Pancreas (tissue), 10 donors: ENCODE results near the gene IL1RL2. TPM values are rescaled to one million over a fixed set of nuclear protein-coding genes. Genes with fewer than 3 reads are reported as not detected.

Source experiments
- ATAC-seq, 4 donors: fragments of 200-7000 bp; cut with Tn5 transposase; one replicate each; pipeline versions ENCODE4 v1.8.0 to v1.9.1; 2020; ENCODE audit warnings: mild to moderate bottlenecking in 4 of 4, moderate library complexity in 4 of 4
- DNase-seq, 6 donors: peaks; one replicate each; pipeline ENCODE4 v3.0.0-alpha.2; 2020
- FAIRE-seq: peaks from 2 replicates; lab custom pipeline; 2012; peaks lifted over from hg19 to GRCh38; lab: Jason Lieb, UNC
- H3K27ac ChIP-seq, 4 donors: fragments of 200-600 bp; sonication (generic); 1 replicate in 3 of 4; 2 replicates in 1 of 4; pipeline versions ENCODE4 v1.5.0 to v1.8.0; 2020
- H3K27me3 ChIP-seq, 4 donors: fragments of 200-600 bp; one replicate each; pipeline ENCODE4 v1.8.0; 2021
- H3K36me3 ChIP-seq, 3 donors: fragments of 200-600 bp; sonication (generic) in 1 of 3; one replicate each; pipeline versions ENCODE4 v1.5.0 to v1.8.0; 2020 to 2021
- H3K4me1 ChIP-seq, 3 donors: fragments of 200-600 bp; one replicate each; pipeline ENCODE4 v1.8.0; 2021
- H3K4me3 ChIP-seq, 4 donors: fragments of 200-600 bp; sonication (generic) in 2 of 4; one replicate each; pipeline versions ENCODE4 v1.5.0 to v1.8.0; 2020 to 2021
- H3K9me3 ChIP-seq, 4 donors: fragments of 200-600 bp; one replicate each; pipeline ENCODE4 v1.8.0; 2021
- WGBS, 2 donors: extraction: QIAGEN DNeasy Blood & Tissue Kit; methylation state at CpG; one replicate each; pipeline ENCODE4 v1.1.7; 2013; 5-methylcytosine and 5-hydroxymethylcytosine counted together
- intact Hi-C, 3 donors: fragments of 100-400 bp; cut with DNase I; formaldehyde crosslinking; loops; one replicate each; pipeline versions ENCODE4 v1.11.1 to v1.14.2; 2022
- polyA plus RNA-seq, 2 donors: library from polyadenylated mRNA; stranded (reverse); fragments of 200-250 nt; gene quantifications; one replicate each; pipeline ENCODE4 v1.2.3, GENCODE V29; 2013
- total RNA-seq, 6 donors: library from RNA; stranded (reverse); fragmentation: NEBNext Ultra II Directional in 4 of 6; extraction: Animal tissue kit (Norgen Biotek cat#: 25700) in 4 of 6; gene quantifications; one replicate each; pipeline versions ENCODE4 v1.2.1 to v1.2.4, GENCODE V29; 2021 to 2023
- TF ChIP-seq, protein P1 (sequence below), 4 donors: fragments of 200-600 bp; sonication (generic) in 3 of 4; IDR thresholded peaks; one replicate each; pipeline versions ENCODE4 v1.5.0 to v1.8.0; 2021; ENCODE audit warnings: antibody characterized with exemption in 4 of 4
- donor health status: healthy with polysubstance abuse.
- donor health status: DM: no; HTN: no; CAD: no; lungs with moderate emphysema.
- donor health status: DM: no; HTN: no; CAD: no.
- donor health status: control.
- donor health status: control.
- donor health status: Bipolar disorder and iron deficiency.
- donor health status: DM: yes; HTN: yes; CAD: no.
- donor health status: DM: no; HTN: no; CAD: no.
- donor health status: DM: no; HTN: no; CAD: no.
- donor health status: DM: yes; HTN: yes; CAD: no.

IL1RL2 gene
- total and polyA plus RNA-seq, 8 donors, result 0.12 to 1.2 (median 0.34) TPM

DNA sequence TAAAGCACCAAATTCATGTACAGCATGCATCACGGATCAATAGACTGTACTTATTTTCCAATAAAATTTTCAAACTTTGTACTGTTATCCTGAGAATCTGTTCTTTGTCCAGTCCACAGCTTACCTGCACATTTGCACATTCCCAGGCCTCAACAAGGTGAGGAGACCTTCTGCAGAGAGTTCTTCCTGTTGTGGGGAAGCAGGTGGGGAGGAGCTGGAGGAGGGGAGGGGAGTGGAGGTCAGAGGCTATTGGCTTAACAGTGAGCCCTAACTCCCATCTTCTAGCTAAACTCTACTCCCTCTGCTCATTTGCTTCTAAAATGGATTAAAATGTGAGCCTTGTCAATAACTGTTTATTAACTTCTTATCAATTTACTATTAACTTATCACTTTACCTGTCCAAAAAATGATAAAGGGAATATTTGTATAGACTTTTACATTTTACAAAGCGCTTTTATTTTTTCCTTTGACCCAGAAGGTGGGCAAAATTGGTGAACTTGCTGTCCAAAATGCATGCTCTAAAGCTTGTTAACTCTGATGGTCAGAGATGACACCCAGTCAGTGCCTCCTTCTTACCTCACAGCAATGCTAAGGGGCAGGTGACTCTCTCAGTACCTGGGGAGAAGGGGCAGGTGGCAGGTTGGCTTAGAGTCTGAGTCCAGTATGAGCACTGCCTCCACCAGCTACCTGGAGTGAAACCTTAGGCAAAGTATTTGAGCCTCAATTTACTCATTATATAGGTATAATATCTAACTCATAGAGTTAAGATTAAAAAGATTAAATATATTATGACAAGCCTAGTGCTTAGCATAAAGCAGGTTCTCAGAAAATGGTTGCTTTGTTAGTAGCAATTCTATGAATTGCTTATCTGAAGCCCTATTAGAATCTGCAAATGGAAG lies 6.8 kb upstream of the IL1RL2 start:
- no peak for FAIRE-seq

DNA sequence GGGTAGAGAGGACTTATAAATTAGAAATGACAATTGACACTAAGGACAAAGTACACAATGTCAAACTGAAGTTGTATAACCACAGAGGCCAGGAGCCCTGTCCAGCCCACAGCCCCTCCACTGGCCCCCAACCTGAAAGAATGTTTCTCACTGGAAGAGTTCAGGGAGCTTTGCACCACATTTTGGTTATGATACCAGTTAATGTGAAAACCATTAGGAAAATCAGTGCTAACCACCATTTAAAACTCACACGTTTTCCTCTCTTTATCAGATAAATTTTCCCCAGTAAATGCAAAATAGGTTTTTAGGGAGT lies 6.2 kb upstream of the IL1RL2 start:
- Histone ChIP-seq H3K27ac (no peak overlapping the region), H3K4me1 (peaks cover 0 to 3% (median 0%) of the 10 kb centered on the region in 3 donors), H3K36me3 (peaks cover 0 to 16% (median 3%) of the 10 kb centered on the region in 3 donors), H3K27me3 (no peaks in the 10 kb centered on the region), H3K4me3 (no peak overlapping the region), H3K9me3 (no peaks in the 10 kb centered on the region)
- ATAC-seq (no peak), DNase-seq (no peak), FAIRE-seq (no peak)
- TF ChIP-seq, protein P1, sequence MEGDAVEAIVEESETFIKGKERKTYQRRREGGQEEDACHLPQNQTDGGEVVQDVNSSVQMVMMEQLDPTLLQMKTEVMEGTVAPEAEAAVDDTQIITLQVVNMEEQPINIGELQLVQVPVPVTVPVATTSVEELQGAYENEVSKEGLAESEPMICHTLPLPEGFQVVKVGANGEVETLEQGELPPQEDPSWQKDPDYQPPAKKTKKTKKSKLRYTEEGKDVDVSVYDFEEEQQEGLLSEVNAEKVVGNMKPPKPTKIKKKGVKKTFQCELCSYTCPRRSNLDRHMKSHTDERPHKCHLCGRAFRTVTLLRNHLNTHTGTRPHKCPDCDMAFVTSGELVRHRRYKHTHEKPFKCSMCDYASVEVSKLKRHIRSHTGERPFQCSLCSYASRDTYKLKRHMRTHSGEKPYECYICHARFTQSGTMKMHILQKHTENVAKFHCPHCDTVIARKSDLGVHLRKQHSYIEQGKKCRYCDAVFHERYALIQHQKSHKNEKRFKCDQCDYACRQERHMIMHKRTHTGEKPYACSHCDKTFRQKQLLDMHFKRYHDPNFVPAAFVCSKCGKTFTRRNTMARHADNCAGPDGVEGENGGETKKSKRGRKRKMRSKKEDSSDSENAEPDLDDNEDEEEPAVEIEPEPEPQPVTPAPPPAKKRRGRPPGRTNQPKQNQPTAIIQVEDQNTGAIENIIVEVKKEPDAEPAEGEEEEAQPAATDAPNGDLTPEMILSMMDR (IDR thresholded peaks at IDR 0.05), result no peak
- 24% methylated on average over 1 of the region's 1 CpG for WGBS, 2 donors
- intact Hi-C loops, result no loop called here

More for the DNA sequence above, 6.8 kb upstream of the IL1RL2 start:
- DNase-seq (peak in 1 of 6 donors; percentile 23), ATAC-seq (peak in 3 of 4 donors; percentile 68 to 79 (median 75))
- H3K9me3 ChIP-seq, result no peaks in the 10 kb centered on the region
- H3K4me1 ChIP-seq, result peaks cover 0 to 3% (median 0%) of the 10 kb centered on the region in 3 donors
- H3K4me3 ChIP-seq, result no peak overlapping the region
- intact Hi-C loops, result no loop called here
- TF ChIP-seq, protein P1 (IDR thresholded peaks at IDR 0.05), result no peak
- no peaks in the 10 kb centered on the region for H3K27me3 ChIP-seq
- H3K36me3 ChIP-seq, result peaks cover 0 to 23% (median 3%) of the 10 kb centered on the region in 3 donors
- no peak overlapping the region for H3K27ac ChIP-seq
- whole genome bisulfite sequencing, 2 donors, result 36 to 46% methylated on average over 2 of the region's 2 CpGs

DNA sequence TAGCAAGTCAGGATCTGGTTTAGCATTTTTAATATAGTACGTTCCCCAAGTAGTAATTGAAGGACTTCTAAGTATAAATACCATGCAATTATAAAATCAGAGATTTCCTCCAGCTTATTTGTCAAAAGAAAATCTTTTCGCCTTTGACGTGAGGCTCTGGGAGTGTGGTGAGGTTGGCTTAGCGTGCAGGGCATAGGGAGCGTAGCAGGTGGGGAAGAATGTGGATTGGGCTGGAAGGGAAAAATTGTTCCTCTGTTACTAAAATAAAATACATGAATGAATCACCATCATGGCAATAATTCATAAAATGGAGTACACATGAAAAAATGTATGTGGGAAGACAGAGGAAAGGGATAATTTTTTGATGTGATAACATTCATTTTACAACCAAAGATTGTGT lies 5.4 kb upstream of the IL1RL2 start:
- Histone ChIP-seq H3K36me3 (peaks cover 0 to 9% (median 3%) of the 10 kb centered on the region in 3 donors), H3K9me3 (no peaks in the 10 kb centered on the region), H3K4me3 (no peak overlapping the region), H3K27ac (no peak overlapping the region), H3K27me3 (no peaks in the 10 kb centered on the region), H3K4me1 (peaks cover 0 to 3% (median 0%) of the 10 kb centered on the region in 3 donors)
- DNase-seq, result no peak
- TF ChIP-seq, protein P1 (IDR thresholded peaks at IDR 0.05), result no peak
- no peak for FAIRE-seq
- no peak for ATAC-seq
- intact Hi-C loops, result no loop called here
- 96 to 98% methylated on average over 5 of the region's 5 CpGs for WGBS, 2 donors

DNA sequence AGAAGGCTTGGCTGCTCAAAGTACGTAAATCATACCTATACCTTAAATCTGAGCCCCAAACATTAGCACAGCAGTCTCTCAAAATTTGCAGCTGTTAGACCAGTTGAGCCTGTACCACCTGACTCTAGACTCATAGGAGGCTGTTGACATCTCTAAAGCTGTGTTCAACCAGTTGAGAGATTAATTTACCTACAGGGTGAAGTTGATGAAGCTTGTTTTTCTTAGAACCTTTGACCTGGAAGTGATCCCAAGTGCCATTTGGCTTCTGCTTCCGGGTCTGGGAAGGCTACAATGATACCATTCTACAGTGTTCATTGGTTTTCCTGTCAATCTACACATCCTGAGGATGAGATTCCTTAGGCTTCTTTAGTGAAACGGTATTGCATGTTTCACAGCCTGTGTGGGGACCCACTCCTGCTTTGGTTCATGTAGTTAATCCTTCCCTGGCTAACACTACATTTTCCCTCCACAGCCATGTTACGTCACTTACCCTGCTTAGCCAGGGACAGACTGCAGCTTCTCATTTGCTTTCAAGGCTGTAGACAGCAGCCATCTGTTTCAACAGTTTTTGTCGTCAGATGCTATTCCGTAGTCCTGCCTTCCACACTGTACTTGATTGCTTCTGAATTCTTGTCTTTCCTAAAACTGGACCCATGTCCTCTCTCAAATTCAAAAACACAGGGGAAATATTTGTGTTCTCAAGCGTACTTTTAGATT lies 4.7 kb upstream of the IL1RL2 start:
- no peaks in the 10 kb centered on the region for H3K27me3 ChIP-seq
- DNase-seq, result no peak
- ATAC-seq, result peak in 2 of 4 donors; percentile 18 to 46
- intact Hi-C loops, result no loop called here
- H3K4me3 ChIP-seq, result no peak overlapping the region
- peaks cover 0 to 3% (median 0%) of the 10 kb centered on the region in 3 donors for H3K4me1 ChIP-seq
- peaks cover 0 to 2% (median 0%) of the 10 kb centered on the region in 3 donors for H3K36me3 ChIP-seq
- H3K27ac ChIP-seq, result no peak overlapping the region
- no peaks in the 10 kb centered on the region for H3K9me3 ChIP-seq
- TF ChIP-seq, protein P1 (IDR thresholded peaks at IDR 0.05), result no peak
- 73 to 74% methylated on average over 7 of the region's 7 CpGs for WGBS, 2 donors
- no peak for FAIRE-seq
